HepG2 (cell line): ENCODE results near the gene INTS2. TPM values are rescaled to one million over a fixed set of nuclear protein-coding genes. Genes with fewer than 3 reads are reported as not detected.

ENCODE experiments used
- FOXA3 ChIP-seq: IDR thresholded peaks from 2 replicates; pipeline ENCODE4 v1.6.1; 2016; ENCODE audit warnings: missing genetic modification reagents, missing compliant biosample characterization
- LRRFIP1 ChIP-seq: sonication (generic); formaldehyde crosslinking; conservative IDR thresholded peaks from 2 replicates; pipeline ENCODE4 v1.4.0; 2020; ENCODE audit warnings: missing genetic modification reagents
- MNT ChIP-seq: fragments of 450-650 bp; IDR thresholded peaks from 2 replicates; pipeline ENCODE4 v1.6.1; 2016
- NR0B2 ChIP-seq: sonication (generic); formaldehyde crosslinking; IDR thresholded peaks from 2 replicates; pipeline ENCODE4 v1.4.0; 2020; ENCODE audit warnings: mild to moderate bottlenecking, missing genetic modification reagents
- PRDM10 ChIP-seq: sonication (generic); formaldehyde crosslinking; IDR thresholded peaks from 2 replicates; pipeline ENCODE4 v1.4.0; 2020; ENCODE audit warnings: low read depth, missing genetic modification reagents
- PTBP1 ChIP-seq: fragments of 200-400 bp; formaldehyde crosslinking; IDR thresholded peaks from 2 replicates; pipeline ENCODE4 v1.6.1; 2018; ENCODE audit warnings: low read length, low read depth; ENCODE audit not compliant: poor library complexity, severe bottlenecking
- SAFB2 ChIP-seq: sonication (generic); formaldehyde crosslinking; IDR thresholded peaks from 2 replicates; pipeline ENCODE4 v1.5.1; 2020; ENCODE audit warnings: missing genetic modification reagents, low read depth, mild to moderate bottlenecking, borderline replicate concordance
- SRY ChIP-seq: sonication (generic); formaldehyde crosslinking; IDR thresholded peaks from 2 replicates; pipeline ENCODE4 v1.8.0; 2022; ENCODE audit warnings: mild to moderate bottlenecking, missing genetic modification reagents
- THYN1 ChIP-seq: sonication (generic); formaldehyde crosslinking; IDR thresholded peaks from 2 replicates; pipeline ENCODE4 v1.8.1; 2023; ENCODE audit warnings: low read depth, mild to moderate bottlenecking, moderate library complexity, missing genetic modification reagents, borderline replicate concordance
- ZNF18 ChIP-seq: sonication (generic); formaldehyde crosslinking; IDR thresholded peaks from 2 replicates; pipeline ENCODE4 v1.8.0; 2022; ENCODE audit warnings: mild to moderate bottlenecking, missing genetic modification reagents; ENCODE audit not compliant: insufficient replicate concordance
- ZNF260 ChIP-seq: sonication (generic); formaldehyde crosslinking; IDR thresholded peaks from 2 replicates; pipeline ENCODE4 v1.4.0; 2020; ENCODE audit warnings: missing genetic modification reagents, low read depth, mild to moderate bottlenecking, borderline replicate concordance
- ZNF570 ChIP-seq: sonication (generic); formaldehyde crosslinking; IDR thresholded peaks from 2 replicates; pipeline ENCODE4 v1.4.0; 2020; ENCODE audit warnings: mild to moderate bottlenecking, missing genetic modification reagents, borderline replicate concordance
- ZNF768 ChIP-seq: sonication (generic); formaldehyde crosslinking; IDR thresholded peaks from 2 replicates; pipeline ENCODE4 v1.4.0; 2020; ENCODE audit warnings: missing genetic modification reagents
- ZNF777 ChIP-seq: sonication (generic); formaldehyde crosslinking; IDR thresholded peaks from 2 replicates; pipeline ENCODE4 v1.4.0; 2020; ENCODE audit warnings: missing genetic modification reagents
- polyA plus RNA-seq, 8 experiments: library from polyadenylated mRNA; depleted of rRNA in 3 of 8; stranded (reverse) in 7 of 8; unstranded in 1 of 8; fragments of >200 nt; fragmentation: Illumina TruSeq in 4 of 8; extraction: Trizol in 4 of 8; gene quantifications; 2 replicates each; pipeline versions ENCODE4 v1.2.1 to v1.2.3, GENCODE V29; 2011 to 2016; ENCODE audit warnings: low read depth in 4 of 8, missing spikeins in 1 of 8, mixed read lengths in 1 of 8; ENCODE audit not compliant: insufficient read depth in 1 of 8
- total RNA-seq, 5 experiments: library from RNA; depleted of rRNA; stranded (reverse); fragments of >200 nt; fragmentation: Illumina TruSeq; extraction: Trizol; gene quantifications; 2 replicates each; pipeline ENCODE4 v1.2.3, GENCODE V29; 2016; ENCODE audit warnings: low read depth in 1 of 5

INTS2 gene
- total and polyA plus RNA-seq, 2 of the 13 experiments (the other 11 are each of a cell fraction or from before 2014, with no cell fraction given): 20.5 to 30.2 TPM

GRCh38 chr17:61862975-61863800 lies 64.6 kb downstream of the INTS2 start, which contains the start of gene BRIP1 (continued):
- TF ChIP-seq ZNF18 (no peak), ZNF570 (CRISPR knock-in tag) (no peak; the same call in 1 of the 2 replicates), ZNF260 (CRISPR knock-in tag) (no peak), SRY (no peak), ZNF768 (CRISPR knock-in tag) (no peak), THYN1 (CRISPR knock-in tag) (no peak), NR0B2 (no peak; the same call in 1 of the 2 replicates), LRRFIP1 (no peak), FOXA3 (CRISPR knock-in tag) (0 out of 2 replicates have a peak, but pooled peaks have one; percentile 7), PRDM10 (CRISPR knock-in tag) (no peak), ZNF777 (CRISPR knock-in tag) (no peak), MNT (no peak; the same call in 1 of the 2 replicates), PTBP1 (peak; percentile 77), SAFB2 (no peak)
